Aorta (tissue), 5 donors: ENCODE measurements around the gene RAI1. TPM values are rescaled to one million over a fixed set of nuclear protein-coding genes. Genes with fewer than 3 reads are reported as not detected.

ENCODE experiments used
- ATAC-seq: fragments of 200-7000 bp; cut with Tn5 transposase; one replicate; pipeline ENCODE4 v1.9.1; 2022; ENCODE audit warnings: moderate library complexity; ENCODE audit not compliant: low FRiP score
- DNase-seq, 2 donors: peaks; one replicate each; pipeline ENCODE4 v3.0.0-alpha.2; 2020
- H3K27ac ChIP-seq, 2 donors: one replicate each; pipeline ENCODE4 v1.5.1; 2013; ENCODE audit warnings: low read length in 2 of 2, mild to moderate bottlenecking in 2 of 2, moderate library complexity in 2 of 2, control low read depth in 1 of 2, inconsistent platforms in 1 of 2, low read depth in 1 of 2
- H3K27me3 ChIP-seq, 2 donors: one replicate each; pipeline ENCODE4 v1.6.1; 2013; ENCODE audit warnings: control low read depth in 1 of 2, low read length in 1 of 2, mild to moderate bottlenecking in 1 of 2, moderate library complexity in 1 of 2; ENCODE audit not compliant: insufficient read depth in 2 of 2, control insufficient read depth in 1 of 2
- H3K36me3 ChIP-seq, 2 donors: one replicate each; pipeline ENCODE4 v1.6.1; 2013; ENCODE audit warnings: control low read depth in 1 of 2, low read length in 1 of 2, mild to moderate bottlenecking in 1 of 2; ENCODE audit not compliant: insufficient read depth in 2 of 2, control insufficient read depth in 1 of 2
- H3K4me1 ChIP-seq, 2 donors: one replicate each; pipeline ENCODE4 v1.6.1; 2013; ENCODE audit warnings: low read length in 2 of 2, control low read depth in 1 of 2, mild to moderate bottlenecking in 1 of 2, moderate library complexity in 1 of 2; ENCODE audit not compliant: insufficient read depth in 2 of 2, control insufficient read depth in 1 of 2
- H3K4me3 ChIP-seq, 2 donors: one replicate each; pipeline ENCODE4 v1.5.1; 2013; ENCODE audit warnings: low read length in 2 of 2, control low read depth in 1 of 2, mild to moderate bottlenecking in 1 of 2
- H3K9me3 ChIP-seq: one replicate; pipeline ENCODE4 v1.6.1; 2013; ENCODE audit warnings: mild to moderate bottlenecking, low read length; ENCODE audit not compliant: control insufficient read depth
- WGBS, 2 donors: extraction: QIAGEN DNeasy Blood & Tissue Kit; methylation state at CpG; one replicate each; pipeline ENCODE4 v1.1.7; 2013; 5-methylcytosine and 5-hydroxymethylcytosine counted together
- intact Hi-C, 2 donors: fragments of 100-400 bp; cut with DNase I; formaldehyde crosslinking; loops; one replicate each; pipeline versions ENCODE4 v1.14.2 to v1.15.0; 2022
- polyA plus RNA-seq, 2 donors: library from polyadenylated mRNA; stranded (reverse); fragments of 200-250 nt; gene quantifications; one replicate each; pipeline ENCODE4 v1.2.3, GENCODE V29; 2013
- total RNA-seq, 2 donors: library from RNA; stranded (reverse); fragmentation: NEBNext Ultra II Directional; extraction: Animal tissue kit (Norgen Biotek cat#: 25700); gene quantifications; one replicate each; pipeline ENCODE4 v1.2.1, GENCODE V29; 2021
- donor health status: healthy with polysubstance abuse.
- donor health status: Bipolar disorder and iron deficiency.
- donor health status: DM: no; HTN: no; CAD: no.
- donor health status: DM: no; HTN: no; CAD: no.
- donor health status: DM: yes; HTN: yes; CAD: no.

RAI1 gene
- total and polyA plus RNA-seq, 4 donors, result 2.0 to 35.8 (median 15.4) TPM

DNA sequence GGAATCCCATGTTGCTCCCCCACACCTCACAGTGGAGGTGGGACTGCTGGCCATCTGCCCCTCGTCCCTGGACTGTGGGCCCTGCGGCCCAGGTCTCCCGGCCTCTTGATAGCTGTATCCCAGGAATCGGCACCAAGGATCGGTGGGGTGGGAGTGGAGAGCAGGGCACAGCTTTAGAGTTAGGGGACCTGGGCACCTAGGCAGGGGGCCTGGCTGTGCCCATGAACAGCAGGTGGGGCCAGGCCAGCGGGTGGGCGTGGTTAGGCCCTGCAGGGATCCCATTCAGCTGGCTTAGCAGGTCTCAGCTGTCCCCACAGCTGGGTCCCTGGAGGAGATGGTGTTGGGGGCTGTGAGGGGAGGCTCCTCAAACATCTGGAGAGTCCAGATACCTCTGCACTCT is 106.3 kb downstream of the RAI1 start:
- Histone ChIP-seq H3K36me3 (no peaks in the 10 kb centered on the region), H3K4me1 (no peaks in the 10 kb centered on the region), H3K27ac (no peak overlapping the region), H3K9me3 (no peaks in the 10 kb centered on the region), H3K4me3 (no peak overlapping the region), H3K27me3 (no peaks in the 10 kb centered on the region)
- WGBS, 2 donors, result 94 to 97% methylated on average over 7 of the region's 7 CpGs
- no peak for ATAC-seq
- intact Hi-C loops, result loop anchor here in 1 of 2 donors (5.0 kb wide), 1 partner anchor 310 kb away; no protein-coding TSS in a partner anchor
- DNase-seq, result no peak

DNA sequence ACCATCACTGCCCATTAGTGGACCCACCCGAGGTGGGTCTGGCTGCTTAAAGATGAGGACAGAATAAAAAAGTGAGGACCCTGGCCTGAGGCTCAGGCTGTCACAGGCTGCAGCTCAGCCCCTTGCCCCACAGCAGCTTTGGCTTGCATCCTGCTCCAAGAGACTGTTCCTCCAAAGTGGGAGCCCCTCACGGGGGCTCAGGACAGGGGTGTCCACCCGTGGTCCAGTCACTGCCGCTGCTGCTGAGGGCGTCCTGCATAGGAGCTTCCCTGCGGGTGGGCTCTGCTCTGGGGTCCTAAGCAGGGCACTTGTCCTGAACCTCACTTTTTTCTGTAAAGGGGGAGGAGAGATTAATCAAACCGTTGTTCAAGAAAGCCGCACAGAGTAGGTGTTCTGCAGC is 107.7 kb downstream of the RAI1 start:
- Histone ChIP-seq H3K9me3 (no peaks in the 10 kb centered on the region), H3K27ac (no peak overlapping the region), H3K27me3 (no peaks in the 10 kb centered on the region), H3K4me1 (no peaks in the 10 kb centered on the region), H3K36me3 (no peaks in the 10 kb centered on the region), H3K4me3 (no peak overlapping the region)
- DNase-seq, result no peak
- 85 to 90% methylated on average over 8 of the region's 8 CpGs for WGBS, 2 donors
- intact Hi-C loops, result loop anchor here in 1 of 2 donors (5.0 kb wide), 1 partner anchor 308 kb away; no protein-coding TSS in a partner anchor
- ATAC-seq, result no peak

DNA sequence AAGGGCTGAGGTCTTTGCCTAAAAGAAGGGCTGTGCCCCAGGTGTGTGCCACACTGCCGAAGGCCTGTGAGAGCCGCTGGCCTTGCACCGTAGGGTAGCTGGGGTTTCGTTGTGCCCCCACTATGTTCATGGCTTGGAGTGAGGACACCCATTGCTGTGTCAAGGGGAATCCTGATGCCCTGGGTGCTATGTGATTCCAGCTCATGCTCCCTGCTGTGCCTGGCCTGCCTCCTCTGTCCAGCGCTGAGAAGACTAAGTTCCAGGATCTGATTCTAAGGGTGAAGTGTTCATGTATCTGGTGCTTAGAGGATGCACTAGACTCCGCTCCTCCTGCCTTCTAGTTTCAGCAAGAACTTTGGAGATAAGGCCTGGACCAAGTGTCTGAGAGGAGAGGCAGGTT is 108.2 kb downstream of the RAI1 start:
- no peaks in the 10 kb centered on the region for H3K27me3 ChIP-seq
- H3K27ac ChIP-seq, result no peak overlapping the region
- WGBS, 2 donors, result 90 to 95% methylated on average over 6 of the region's 6 CpGs
- no peak for DNase-seq
- H3K36me3 ChIP-seq, result no peaks in the 10 kb centered on the region
- no peaks in the 10 kb centered on the region for H3K9me3 ChIP-seq
- intact Hi-C loops, result loop anchor here in 1 of 2 donors (5.0 kb wide), 1 partner anchor 308 kb away; no protein-coding TSS in a partner anchor
- no peak for ATAC-seq
- no peaks in the 10 kb centered on the region for H3K4me1 ChIP-seq
- H3K4me3 ChIP-seq, result no peak overlapping the region

DNA sequence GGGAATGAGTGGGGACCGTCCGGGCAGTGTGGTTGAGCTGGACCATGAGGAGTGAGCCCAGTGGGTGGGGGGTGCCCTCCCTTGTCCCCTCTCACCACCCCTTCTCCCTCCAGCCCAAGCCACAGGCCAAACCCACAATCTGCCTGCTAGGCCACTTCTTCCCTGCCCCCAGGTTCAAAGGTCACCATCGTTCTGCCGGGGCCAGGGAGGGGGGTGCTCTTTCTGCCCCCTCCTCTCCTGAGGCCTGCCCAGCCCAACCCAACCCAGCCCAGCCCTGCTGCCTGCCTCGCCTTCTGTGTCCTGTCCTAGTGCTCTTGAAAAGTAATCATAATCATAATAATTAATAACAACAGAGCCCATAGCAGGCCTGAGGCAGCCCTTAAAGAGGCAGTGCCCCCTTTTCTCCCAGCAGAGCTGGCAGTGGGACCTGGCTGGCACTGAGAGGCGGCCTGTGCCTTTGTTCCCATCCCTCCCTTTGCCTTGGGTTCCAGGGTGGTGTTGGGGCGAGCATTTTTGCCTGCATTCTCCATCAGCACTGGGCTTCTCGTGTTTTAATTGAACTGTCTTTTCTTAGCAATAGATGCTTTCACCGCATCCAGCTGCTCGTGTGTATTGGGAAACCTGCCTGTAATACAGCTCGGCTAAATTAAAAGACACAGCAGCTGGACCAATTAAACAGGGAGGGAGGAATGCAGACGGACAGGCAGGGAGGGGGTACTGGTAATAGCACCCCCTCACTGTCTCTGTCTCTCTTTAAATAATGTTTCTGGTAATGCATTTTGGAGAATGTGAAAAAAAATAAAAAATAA is 108.8 kb downstream of the RAI1 start:
- no peak for ATAC-seq
- H3K27me3 ChIP-seq, result no peaks in the 10 kb centered on the region
- intact Hi-C loops, result loop anchor here in 1 of 2 donors (5.0 kb wide), 1 partner anchor 307 kb away; no protein-coding TSS in a partner anchor
- no peaks in the 10 kb centered on the region for H3K36me3 ChIP-seq
- H3K27ac ChIP-seq, result no peak overlapping the region
- H3K4me1 ChIP-seq, result no peaks in the 10 kb centered on the region
- no peaks in the 10 kb centered on the region for H3K9me3 ChIP-seq
- DNase-seq, result no peak
- WGBS, 2 donors, result 77 to 81% methylated on average over 12 of the region's 12 CpGs
- H3K4me3 ChIP-seq, result no peak overlapping the region

DNA sequence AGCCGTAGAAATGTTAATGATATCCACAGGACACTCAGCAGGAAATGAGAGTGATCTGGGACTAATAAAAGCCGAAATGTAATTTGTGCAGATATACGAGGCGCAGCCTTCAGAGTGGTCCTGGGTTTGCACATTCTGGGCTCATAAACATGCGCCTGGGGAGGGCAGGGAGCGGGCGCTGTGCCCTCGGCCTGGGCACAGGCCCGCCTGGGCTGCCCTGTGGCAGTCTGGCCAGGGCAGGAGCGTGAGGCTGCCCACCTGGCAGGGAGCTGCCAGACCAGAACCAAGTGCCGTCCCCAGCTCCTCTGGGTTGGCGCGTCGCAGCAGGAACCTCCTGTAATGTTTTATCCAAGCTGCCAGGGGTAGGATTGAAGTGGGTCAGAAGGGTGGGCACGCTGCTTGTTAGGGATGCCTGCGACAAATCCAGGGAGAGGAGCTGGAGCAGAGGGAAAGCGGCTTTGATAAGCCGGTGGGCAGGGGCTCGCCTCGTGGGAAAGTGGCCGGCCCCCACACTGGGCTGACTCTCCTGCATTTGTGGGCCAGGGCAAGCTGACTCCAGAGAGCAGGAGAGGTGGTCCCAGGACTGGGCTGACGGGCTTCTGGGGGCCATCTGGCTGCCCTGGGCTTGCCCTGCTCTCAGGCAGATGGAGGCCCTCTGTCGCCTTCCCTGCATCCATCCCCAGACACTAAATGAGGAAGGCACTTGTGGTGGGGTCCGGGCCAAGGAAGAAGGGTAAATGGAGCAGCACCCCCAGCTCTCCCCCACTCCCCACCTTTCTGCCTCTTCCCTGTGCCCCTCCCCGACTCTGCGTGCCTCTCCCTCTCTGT is 109.6 kb downstream of the RAI1 start:
- H3K4me1 ChIP-seq, result no peaks in the 10 kb centered on the region
- H3K27ac ChIP-seq, result no peak overlapping the region
- WGBS, 2 donors, result 91 to 92% methylated on average over 26 of the region's 26 CpGs

DNA sequence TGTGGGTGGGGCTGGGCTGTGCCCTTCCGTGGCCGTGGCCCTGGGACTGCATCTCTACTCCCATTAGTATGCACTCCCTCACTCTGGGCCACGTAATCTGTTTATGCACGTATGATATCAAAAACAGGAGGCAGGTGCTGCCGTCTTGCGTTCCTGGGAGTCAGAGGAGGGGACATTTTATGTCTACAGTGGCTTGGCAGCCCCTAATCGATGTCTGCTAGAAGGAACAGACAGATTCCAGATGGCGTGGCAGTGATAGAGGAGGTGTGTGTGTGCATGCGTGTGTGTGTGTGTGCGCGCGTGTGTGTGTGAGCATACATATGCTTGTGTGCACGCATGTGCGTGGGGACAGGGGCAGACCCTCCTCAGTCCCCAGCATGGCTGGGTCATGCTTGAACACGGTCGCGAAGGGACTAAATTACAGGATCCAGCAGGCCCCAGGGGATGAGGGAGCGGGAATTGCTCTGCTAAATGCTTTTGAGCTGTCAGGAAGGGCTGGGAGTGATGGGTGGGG is 110.8 kb downstream of the RAI1 start:
- no peak overlapping the region for H3K27ac ChIP-seq
- WGBS, 2 donors, result 89 to 91% methylated on average over 18 of the region's 18 CpGs
- no peak for DNase-seq
- no peaks in the 10 kb centered on the region for H3K9me3 ChIP-seq
- H3K4me1 ChIP-seq, result no peaks in the 10 kb centered on the region
- intact Hi-C loops, result no loop called here
- H3K4me3 ChIP-seq, result no peak overlapping the region
- no peaks in the 10 kb centered on the region for H3K36me3 ChIP-seq
- ATAC-seq, result no peak
- H3K27me3 ChIP-seq, result no peaks in the 10 kb centered on the region

More for the DNA sequence above, 109.6 kb downstream of the RAI1 start:
- no peak for ATAC-seq
- H3K36me3 ChIP-seq, result no peaks in the 10 kb centered on the region
- no peak overlapping the region for H3K4me3 ChIP-seq
- no peaks in the 10 kb centered on the region for H3K27me3 ChIP-seq
- intact Hi-C loops, result no loop called here
- no peaks in the 10 kb centered on the region for H3K9me3 ChIP-seq
- no peak for DNase-seq

DNA sequence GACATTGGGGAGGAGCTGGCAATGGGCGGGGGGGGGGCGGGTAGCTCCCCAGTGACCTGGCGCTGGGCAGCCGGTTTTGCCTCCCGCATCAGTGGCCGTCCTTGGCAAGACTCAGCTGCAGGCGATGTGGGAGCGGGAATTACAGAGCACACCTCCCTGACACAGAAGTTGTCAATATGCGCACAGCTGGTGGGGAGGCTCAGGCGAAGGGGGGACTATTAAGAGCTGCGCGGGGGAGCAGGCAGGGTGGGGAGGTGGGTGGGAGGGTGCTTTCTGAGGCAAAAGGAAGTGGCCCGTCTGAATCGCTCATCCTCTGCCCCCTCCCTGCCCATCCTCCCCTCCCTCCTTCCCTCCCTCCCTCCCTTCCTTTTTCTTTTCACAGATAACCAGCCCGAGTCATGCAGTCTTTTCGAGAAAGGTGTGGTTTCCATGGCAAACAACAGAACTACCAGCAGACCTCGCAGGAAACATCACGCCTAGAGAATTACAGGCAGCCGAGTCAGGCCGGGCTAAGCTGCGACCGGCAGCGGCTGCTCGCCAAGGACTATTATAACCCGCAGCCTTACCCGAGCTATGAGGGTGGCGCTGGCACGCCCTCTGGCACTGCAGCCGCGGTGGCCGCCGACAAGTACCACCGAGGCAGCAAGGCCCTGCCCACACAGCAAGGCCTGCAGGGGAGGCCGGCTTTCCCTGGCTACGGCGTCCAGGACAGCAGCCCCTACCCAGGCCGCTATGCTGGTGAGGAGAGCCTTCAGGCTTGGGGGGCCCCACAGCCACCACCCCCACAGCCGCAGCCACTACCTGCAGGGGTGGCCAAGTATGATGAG is 111.5 kb downstream of the RAI1 start:
- intact Hi-C loops, result no loop called here
- Histone ChIP-seq H3K36me3 (no peaks in the 10 kb centered on the region), H3K4me1 (no peaks in the 10 kb centered on the region), H3K27ac (no peak overlapping the region), H3K9me3 (no peaks in the 10 kb centered on the region), H3K27me3 (no peaks in the 10 kb centered on the region), H3K4me3 (no peak overlapping the region)
- ATAC-seq, result no peak
- DNase-seq, result no peak
- WGBS, 2 donors, result 66 to 74% methylated on average over 37 to 38 of the region's 38 CpGs
